Karpas-422 (cell line): ENCODE measurements around the gene SYNGR3. TPM values are rescaled to one million over a fixed set of nuclear protein-coding genes. Genes with fewer than 3 reads are reported as not detected.
"Not testable (repeated sequence)": the region's sequence is repeated elsewhere in the genome, so short reads cannot be mapped to it uniquely, and the experiment has no call there.

Experiments
- DNase-seq: peaks from one replicate; pipeline ENCODE4 v3.0.0-alpha.2; 2015
- H2AFZ ChIP-seq: fragments of 200-600 bp; sonication (generic); 2 replicates; pipeline ENCODE4 v1.6.1; 2014; ENCODE audit warnings: antibody characterized with exemption, low read length, mixed read lengths
- H3K27ac ChIP-seq: fragments of 200-600 bp; sonication (generic); 2 replicates; pipeline ENCODE4 v1.5.1; 2014; ENCODE audit warnings: mild to moderate bottlenecking, low read length, moderate library complexity
- H3K27me3 ChIP-seq: fragments of 200-600 bp; sonication (generic); 2 replicates; pipeline ENCODE4 v1.6.1; 2014; ENCODE audit warnings: low read length, mixed read lengths
- H3K36me3 ChIP-seq: fragments of 200-600 bp; sonication (generic); 2 replicates; pipeline ENCODE4 v1.6.1; 2014; ENCODE audit warnings: low read length, mixed read lengths; ENCODE audit not compliant: insufficient read depth
- H3K4me1 ChIP-seq: fragments of 200-600 bp; sonication (generic); 2 replicates; pipeline ENCODE4 v1.6.1; 2014; ENCODE audit warnings: mild to moderate bottlenecking, low read length, mixed read lengths
- H3K4me2 ChIP-seq: fragments of 200-600 bp; sonication (generic); 2 replicates; pipeline ENCODE4 v1.6.1; 2014; ENCODE audit warnings: low read length, low read depth, mild to moderate bottlenecking; ENCODE audit not compliant: poor library complexity, severe bottlenecking
- H3K4me3 ChIP-seq: fragments of 200-600 bp; sonication (generic); 2 replicates; pipeline ENCODE4 v1.5.1; 2014; ENCODE audit warnings: mild to moderate bottlenecking, antibody characterized with exemption, low read length, mixed read lengths
- H3K79me2 ChIP-seq: fragments of 200-600 bp; sonication (generic); 2 replicates; pipeline ENCODE4 v1.6.1; 2014; ENCODE audit warnings: mild to moderate bottlenecking, low read length, mixed read lengths
- H3K9ac ChIP-seq: fragments of 200-600 bp; sonication (generic); 2 replicates; pipeline ENCODE4 v1.6.0; 2014; ENCODE audit warnings: low read length
- H3K9me2 ChIP-seq: fragments of 200-600 bp; sonication (generic), shearing (Covaris generic); replicated peaks from 2 replicates; pipeline ENCODE4 v1.6.0; 2014; ENCODE audit warnings: mild to moderate bottlenecking, low read length, moderate library complexity; ENCODE audit not compliant: insufficient read depth
- H3K9me3 ChIP-seq: fragments of 300-700, 200-600 bp; sonication (generic); 2 replicates; pipeline ENCODE4 v1.6.1; 2014; ENCODE audit warnings: low read length, mixed read lengths
- H4K20me1 ChIP-seq: fragments of 200-600 bp; sonication (generic); 2 replicates; pipeline ENCODE4 v1.6.1; 2014; ENCODE audit warnings: mild to moderate bottlenecking, antibody characterized with exemption, low read length, low read depth; ENCODE audit not compliant: insufficient read depth
- total RNA-seq: library from RNA; depleted of rRNA; stranded (reverse); fragments of >200 nt; shearing (Covaris generic); gene quantifications from 2 replicates; pipeline ENCODE4 v1.2.3, GENCODE V29; 2014; ENCODE audit warnings: low replicate concordance

SYNGR3 gene
- total RNA-seq, 1 experiment from 2014 or later = 5.3 TPM

- DNase-seq, H3K9me2 ChIP-seq, H4K20me1 ChIP-seq, H3K4me2 ChIP-seq, H3K27ac ChIP-seq, H3K9me3 ChIP-seq, H3K4me3 ChIP-seq, H3K27me3 ChIP-seq, H3K9ac ChIP-seq, H2AFZ ChIP-seq: not testable (repeated sequence)
- peaks cover 33% of the 10 kb centered on the region for H3K4me1 ChIP-seq
- H3K79me2 ChIP-seq = peaks cover 16% of the 10 kb centered on the region
- peaks cover 11% of the 10 kb centered on the region for H3K36me3 ChIP-seq
Measured at GRCh38 chr16:1958143-1958491, 31.7 kb upstream of the SYNGR3 start.

- peaks cover 12% of the 10 kb centered on the region for H4K20me1 ChIP-seq
- H3K9me2 ChIP-seq = no peaks in the 10 kb centered on the region
- no peaks in the 10 kb centered on the region for H3K9me3 ChIP-seq
- no peaks in the 10 kb centered on the region for H3K27me3 ChIP-seq
- H3K4me2 ChIP-seq = peak overlapping the region; percentile 23
- peak overlapping the region; percentile 72; the same call in 1 of the 2 replicates for H2AFZ ChIP-seq
- no peak overlapping the region for H3K27ac ChIP-seq
- H3K9ac ChIP-seq = peak overlapping the region; percentile 41
- DNase-seq = no peak
- peaks cover 40% of the 10 kb centered on the region for H3K4me1 ChIP-seq
- peaks cover 17% of the 10 kb centered on the region for H3K36me3 ChIP-seq
- H3K79me2 ChIP-seq = peaks cover 23% of the 10 kb centered on the region
- H3K4me3 ChIP-seq = no peak overlapping the region; the same call in 1 of the 2 replicates
Measured at GRCh38 chr16:1958715-1959268, 31.0 kb upstream of the SYNGR3 start.

GRCh38 chr16:1959269-1960039 is 30.3 kb upstream of the SYNGR3 start, which contains the start of gene NDUFB10:
Gene NDUFB10 (plus strand): TSS chr16:1959538. CDS start chr16:1959625, 87 bp downstream.
- no peaks in the 10 kb centered on the region for H3K27me3 ChIP-seq
- peak within 1 kb of the TSS; percentile 72; the same call in 1 of the 2 replicates for H2AFZ ChIP-seq
- no peaks in the 10 kb centered on the region for H3K9me3 ChIP-seq
- peak within 1 kb of the TSS; percentile 80 for H3K4me3 ChIP-seq
- peaks cover 30% of the 10 kb centered on the region for H3K79me2 ChIP-seq
- peak; percentile 96 for DNase-seq
- peaks cover 19% of the 10 kb centered on the region for H4K20me1 ChIP-seq
- no peaks in the 10 kb centered on the region for H3K9me2 ChIP-seq
- peaks cover 23% of the 10 kb centered on the region for H3K36me3 ChIP-seq
- peak within 1 kb of the TSS; percentile 91 for H3K9ac ChIP-seq
- H3K27ac ChIP-seq = peak within 1 kb of the TSS; percentile 94
- peak within 1 kb of the TSS; percentile 97 for H3K4me2 ChIP-seq
- H3K4me1 ChIP-seq = peaks cover 40% of the 10 kb centered on the region

GRCh38 chr16:1960665-1961630 is 28.8 kb upstream of the SYNGR3 start:
- Histone ChIP-seq H2AFZ (no peak overlapping the region), H3K4me3 (peak overlapping the region; percentile 80), H4K20me1 (peaks cover 19% of the 10 kb centered on the region), H3K9me3 (no peaks in the 10 kb centered on the region), H3K27me3 (no peaks in the 10 kb centered on the region), H3K9me2 (no peaks in the 10 kb centered on the region), H3K79me2 (peaks cover 43% of the 10 kb centered on the region), H3K9ac (peak overlapping the region; percentile 91), H3K27ac (peak overlapping the region; percentile 94), H3K4me2 (peak overlapping the region; percentile 97), H3K36me3 (peaks cover 23% of the 10 kb centered on the region), H3K4me1 (peaks cover 43% of the 10 kb centered on the region)
- peak; percentile 88 for DNase-seq

- Histone ChIP-seq H3K79me2 (peaks cover 44% of the 10 kb centered on the region), H3K27ac (peak overlapping the region; percentile 94), H3K4me2 (peak overlapping the region; percentile 97), H3K4me3 (peak overlapping the region; percentile 81; the same call in 1 of the 2 replicates), H3K9ac (peak overlapping the region; percentile 95), H2AFZ (no peak overlapping the region), H3K27me3 (no peaks in the 10 kb centered on the region), H3K9me3 (no peaks in the 10 kb centered on the region), H3K9me2 (no peaks in the 10 kb centered on the region), H3K36me3 (peaks cover 23% of the 10 kb centered on the region), H4K20me1 (peaks cover 19% of the 10 kb centered on the region), H3K4me1 (peaks cover 45% of the 10 kb centered on the region)
- DNase-seq = peak; percentile 85
Measured at GRCh38 chr16:1961651-1962067, 28.1 kb upstream of the SYNGR3 start.

- Histone ChIP-seq H3K9ac (peak overlapping the region; percentile 95), H3K36me3 (peaks cover 23% of the 10 kb centered on the region), H3K4me1 (peaks cover 45% of the 10 kb centered on the region), H4K20me1 (peaks cover 19% of the 10 kb centered on the region), H3K79me2 (peaks cover 44% of the 10 kb centered on the region), H3K4me3 (peak overlapping the region; percentile 81), H3K27ac (peak overlapping the region; percentile 94), H3K4me2 (peak overlapping the region; percentile 97)
- not testable (repeated sequence) for H3K9me3 ChIP-seq, H3K27me3 ChIP-seq, H2AFZ ChIP-seq, H3K9me2 ChIP-seq
- DNase-seq = peak; percentile 44
Measured at GRCh38 chr16:1962161-1963153, 27.3 kb upstream of the SYNGR3 start.

- H3K27me3 ChIP-seq = no peaks in the 10 kb centered on the region
- peak overlapping the region; percentile 81 for H3K4me3 ChIP-seq
- peak overlapping the region; percentile 97 for H3K4me2 ChIP-seq
- peaks cover 23% of the 10 kb centered on the region for H3K36me3 ChIP-seq
- no peak overlapping the region for H2AFZ ChIP-seq
- DNase-seq = peak; percentile 68
- H3K79me2 ChIP-seq = peaks cover 44% of the 10 kb centered on the region
- H3K9ac ChIP-seq = peak overlapping the region; percentile 95
- H3K9me3 ChIP-seq = no peaks in the 10 kb centered on the region
- no peaks in the 10 kb centered on the region for H3K9me2 ChIP-seq
- H3K27ac ChIP-seq = peak overlapping the region; percentile 94
- H4K20me1 ChIP-seq = peaks cover 19% of the 10 kb centered on the region
- peaks cover 43% of the 10 kb centered on the region for H3K4me1 ChIP-seq
Measured at GRCh38 chr16:1963806-1964505, 25.8 kb upstream of the SYNGR3 start.
